A673 (cell line): ENCODE results near the gene PRLR.

Experiments used
- CTCF ChIP-seq: fragments of 300-800, 200-600 bp; sonication (generic); conservative IDR thresholded peaks from 2 replicates; pipeline ENCODE4 v1.5.1; 2017; ENCODE audit warnings: low read depth, mild to moderate bottlenecking, antibody characterized with exemption, low read length, moderate library complexity, mixed read lengths
- EZH2 ChIP-seq: fragments of 200-600 bp; sonication (generic); IDR thresholded peaks from 2 replicates; pipeline ENCODE4 v1.6.1; 2017; ENCODE audit warnings: borderline replicate concordance, low read depth, mild to moderate bottlenecking, mixed read lengths, antibody characterized with exemption, low read length; ENCODE audit not compliant: poor library complexity, severe bottlenecking

GRCh38 chr5:35134278-35135030 is 95.8 kb downstream of the PRLR start:
- TF ChIP-seq CTCF (no peak), EZH2 (no peak)
